ENCODE results near the gene TBC1D13.
"Not testable (repeated sequence)": the region's sequence is repeated elsewhere in the genome, so short reads cannot be mapped to it uniquely, and the experiment has no call there.

Gene TBC1D13

DNA sequence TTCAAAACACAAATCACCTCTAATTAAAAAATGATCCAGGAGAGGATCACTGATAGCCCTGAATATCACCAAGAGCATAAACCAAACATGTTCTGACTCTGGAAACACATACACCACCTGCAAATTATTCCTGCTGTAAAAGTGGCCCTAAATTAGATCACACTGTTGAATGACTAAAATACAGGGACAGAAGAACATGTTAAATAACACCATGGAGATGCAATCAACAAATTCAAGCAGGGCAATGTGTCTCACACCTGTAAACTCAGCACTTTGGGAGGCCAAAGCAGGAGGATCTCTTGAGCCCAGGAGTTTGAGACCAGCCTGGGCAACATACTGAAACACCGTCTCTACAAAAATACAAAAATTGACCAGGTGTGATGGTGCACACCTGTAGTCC is 60.8 kb downstream of the TBC1D13 start:
- DNase-seq = no peak

DNA sequence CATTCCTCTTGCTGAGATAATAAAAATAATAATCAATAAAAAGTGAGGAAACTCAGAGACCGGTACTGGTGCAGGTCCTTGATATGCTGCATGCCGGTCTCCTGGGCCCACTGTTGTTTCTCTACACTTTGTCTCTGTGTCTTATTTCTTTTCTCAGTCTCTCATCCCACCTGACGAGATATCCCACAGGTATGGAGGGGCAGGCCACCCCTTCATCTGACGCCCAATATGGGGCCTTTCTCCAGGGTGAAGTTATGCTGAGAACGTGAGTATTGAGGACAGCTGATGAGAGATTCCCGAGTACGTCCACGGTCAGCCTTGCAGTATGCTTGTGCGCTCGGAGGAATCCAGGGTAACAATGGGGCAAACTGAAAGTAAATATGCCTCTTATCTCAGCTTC is 64.0 kb downstream of the TBC1D13 start:
- DNase-seq = not testable (repeated sequence)

DNA sequence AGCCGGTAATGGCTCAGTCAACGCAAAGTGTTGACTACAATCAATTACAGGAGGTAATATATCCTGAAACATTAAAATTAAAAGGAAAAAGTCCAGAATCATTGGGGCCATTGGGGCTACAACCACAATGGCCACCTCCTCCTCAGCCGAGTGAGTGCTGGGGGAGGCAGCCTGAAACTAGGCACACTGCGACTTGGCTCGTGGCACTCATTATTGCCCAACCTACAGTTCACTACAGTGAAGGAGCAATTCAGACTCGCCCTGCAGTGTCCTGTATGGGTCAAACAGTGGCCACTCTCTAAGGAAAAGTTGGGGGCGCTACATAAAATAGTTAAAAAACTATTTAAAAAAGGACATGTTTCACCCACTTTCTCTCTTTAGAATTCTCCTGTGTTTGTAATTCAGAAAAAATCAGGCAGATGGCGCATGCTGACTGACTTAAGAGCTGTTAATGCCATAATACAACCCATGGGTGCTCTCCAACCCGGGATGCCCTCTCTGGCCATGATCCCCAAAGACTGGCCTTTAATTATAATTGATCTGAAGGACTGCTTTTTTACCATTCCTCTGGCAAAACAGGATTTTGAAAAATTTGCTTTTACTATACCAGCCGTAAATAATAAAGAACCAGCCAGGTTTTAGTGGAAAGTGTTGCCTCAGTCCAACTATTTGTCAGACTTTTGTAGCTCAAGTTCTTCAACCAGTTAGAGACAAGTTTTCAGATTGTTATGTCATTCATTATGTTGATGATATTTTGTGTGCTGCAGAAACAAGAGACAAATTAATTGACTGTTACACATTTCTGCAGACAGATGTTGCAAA is 64.9 kb downstream of the TBC1D13 start:
- DNase-seq = not testable (repeated sequence)

DNA sequence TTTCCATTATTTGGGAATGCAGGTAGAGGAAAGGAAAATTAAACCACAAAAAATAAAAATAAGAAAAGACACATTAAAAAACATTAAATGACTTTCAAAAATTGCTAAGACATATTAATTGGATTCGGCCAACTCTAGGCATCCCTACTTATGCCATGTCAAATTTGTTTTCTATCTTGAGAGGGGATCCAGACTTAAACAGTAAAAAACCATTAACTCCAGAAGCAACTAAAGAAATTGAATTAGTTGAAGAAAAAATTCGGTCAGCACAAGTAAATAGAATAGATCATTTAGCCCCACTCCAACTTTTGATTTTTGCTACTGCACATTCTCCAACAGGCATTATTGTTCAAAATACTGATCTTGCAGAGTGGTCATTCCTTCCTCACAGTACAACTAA is 65.6 kb downstream of the TBC1D13 start:
- not testable (repeated sequence) for DNase-seq

DNA sequence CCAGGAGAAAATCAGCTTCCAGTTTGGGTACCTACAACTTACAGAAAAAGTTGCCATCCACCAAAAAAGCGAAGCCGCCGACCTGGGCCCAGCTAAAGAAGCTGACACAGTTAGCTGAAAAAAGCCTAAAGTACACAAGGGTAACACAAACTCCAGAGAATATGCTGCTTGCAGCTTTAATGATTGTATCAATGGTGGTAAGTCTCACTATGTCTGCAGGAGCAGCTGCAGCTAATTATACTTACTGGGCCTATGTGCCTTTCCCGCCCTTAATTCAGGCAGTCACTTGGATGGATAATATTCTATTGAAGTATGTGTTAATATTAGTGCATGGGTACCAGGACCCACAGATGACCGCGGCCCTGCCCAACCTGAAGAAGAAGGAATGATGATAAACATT is 67.4 kb downstream of the TBC1D13 start:
- DNase-seq = not testable (repeated sequence)

DNA sequence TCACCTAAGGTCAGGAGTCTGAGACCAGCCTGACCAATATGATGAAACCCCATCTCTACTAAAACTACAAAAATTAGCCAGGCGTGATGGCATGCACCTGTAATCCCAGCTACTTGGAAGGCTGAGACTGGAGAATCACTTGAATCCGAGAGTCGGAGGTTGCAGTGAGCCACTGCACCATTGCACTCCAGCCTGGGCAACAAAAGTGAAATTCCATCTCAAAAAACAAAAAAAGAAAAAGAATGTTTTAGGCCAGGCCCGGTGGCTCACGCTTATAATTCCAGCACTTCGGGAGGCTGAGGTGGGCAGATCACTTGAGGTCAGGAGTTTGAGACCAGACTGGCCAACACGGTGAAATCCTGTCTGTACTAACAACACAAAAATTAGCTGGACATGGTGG is 71.4 kb downstream of the TBC1D13 start:
- DNase-seq = not testable (repeated sequence)

All from activated T-cell treated with anti-CD3 and anti-CD28 coated beads, Interleukin-2, amount 50 U/mL, for 48 hours (primary cell).